Glutamatergic neuron (in vitro differentiated cells): ENCODE data around the gene POLRMT. TPM values are rescaled to one million over a fixed set of nuclear protein-coding genes. Genes with fewer than 3 reads are reported as not detected.
"Not testable (repeated sequence)": the region's sequence is repeated elsewhere in the genome, so short reads cannot be mapped to it uniquely, and the experiment has no call there.

ENCODE experiments used
- DNase-seq: peaks from one replicate; pipeline ENCODE4 v3.0.0; 2022
- H3K27ac Mint-ChIP-seq: one replicate; pipeline ENCODE4 v1.8.0; 2020; ENCODE audit warnings: mild to moderate bottlenecking, mixed read lengths, inconsistent platforms; ENCODE audit not compliant: unreplicated experiment
- H3K27me3 Mint-ChIP-seq: one replicate; pipeline ENCODE4 v1.8.0; 2020; ENCODE audit warnings: mild to moderate bottlenecking, moderate library complexity, mixed read lengths, inconsistent platforms; ENCODE audit not compliant: unreplicated experiment
- H3K36me3 Mint-ChIP-seq: one replicate; pipeline ENCODE4 v1.8.0; 2020; ENCODE audit warnings: mild to moderate bottlenecking, mixed read lengths, inconsistent platforms; ENCODE audit not compliant: unreplicated experiment
- H3K4me1 Mint-ChIP-seq: one replicate; pipeline ENCODE4 v1.8.0; 2020; ENCODE audit warnings: mild to moderate bottlenecking, low read depth, mixed read lengths, inconsistent platforms; ENCODE audit not compliant: unreplicated experiment
- H3K4me3 Mint-ChIP-seq: one replicate; pipeline ENCODE4 v1.8.0; 2020; ENCODE audit warnings: mild to moderate bottlenecking, mixed read lengths, inconsistent platforms; ENCODE audit not compliant: unreplicated experiment
- H3K9me3 Mint-ChIP-seq: one replicate; pipeline ENCODE4 v1.8.0; 2020; ENCODE audit warnings: mild to moderate bottlenecking, moderate library complexity, mixed read lengths, inconsistent platforms; ENCODE audit not compliant: unreplicated experiment
- CTCF ChIP-seq: fragments of 200-600 bp; sonication (generic); IDR thresholded peaks from one replicate; pipeline ENCODE4 v1.5.0; 2021; ENCODE audit not compliant: partially characterized antibody, unreplicated experiment
- total RNA-seq: library from RNA; stranded (reverse); fragmentation: NEBNext Ultra II Directional; extraction: Animal tissue kit (Norgen Biotek cat#: 25700); gene quantifications from one replicate; pipeline ENCODE4 v1.2.1, GENCODE V29; 2021; ENCODE audit not compliant: unreplicated experiment

The POLRMT gene
- total RNA-seq, 1 donor from 2014 or later = 79.9 TPM

GRCh38 chr19:676339-677105, 43.2 kb upstream of the POLRMT start, which contains the start of gene FSTL3:
Gene FSTL3 (plus strand): TSS chr19:676392. CDS start chr19:676424, 32 bp downstream.
- Mint-ChIP-seq H3K27me3 (peaks cover 14% of the 10 kb centered on the region), H3K27ac (peak within 1 kb of the TSS; percentile 85), H3K9me3 (peaks cover 9% of the 10 kb centered on the region), H3K4me1 (peaks cover 5% of the 10 kb centered on the region), H3K4me3 (peak within 1 kb of the TSS; percentile 77), H3K36me3 (no peaks in the 10 kb centered on the region)
- DNase-seq = no peak
- no peak for TF ChIP-seq CTCF

GRCh38 chr19:676007-676338, 42.6 kb upstream of the POLRMT start:
- Mint-ChIP-seq H3K36me3 (no peaks in the 10 kb centered on the region), H3K27ac (no peak overlapping the region), H3K4me1 (peaks cover 5% of the 10 kb centered on the region), H3K27me3 (peaks cover 14% of the 10 kb centered on the region), H3K4me3 (peak overlapping the region; percentile 36), H3K9me3 (peaks cover 9% of the 10 kb centered on the region)
- no peak for DNase-seq
- TF ChIP-seq CTCF = no peak

GRCh38 chr19:674282-675151, 41.2 kb upstream of the POLRMT start:
- no peak for DNase-seq
- peaks cover 7% of the 10 kb centered on the region for H3K9me3 Mint-ChIP-seq
- peaks cover 11% of the 10 kb centered on the region for H3K27me3 Mint-ChIP-seq
- no peak overlapping the region for H3K27ac Mint-ChIP-seq
- no peak overlapping the region for H3K4me3 Mint-ChIP-seq
- no peaks in the 10 kb centered on the region for H3K36me3 Mint-ChIP-seq
- TF ChIP-seq CTCF = no peak
- peaks cover 5% of the 10 kb centered on the region for H3K4me1 Mint-ChIP-seq

GRCh38 chr19:670609-671075, 37.3 kb upstream of the POLRMT start:
- peaks cover 5% of the 10 kb centered on the region for H3K36me3 Mint-ChIP-seq
- no peak overlapping the region for H3K27ac Mint-ChIP-seq
- H3K4me1 Mint-ChIP-seq = peaks cover 5% of the 10 kb centered on the region
- H3K27me3 Mint-ChIP-seq = peaks cover 9% of the 10 kb centered on the region
- TF ChIP-seq CTCF = peak; percentile 21
- H3K4me3 Mint-ChIP-seq = no peak overlapping the region
- H3K9me3 Mint-ChIP-seq = peaks cover 13% of the 10 kb centered on the region
- no peak for DNase-seq

- H3K27me3 Mint-ChIP-seq, H3K4me1 Mint-ChIP-seq, H3K36me3 Mint-ChIP-seq, DNase-seq, H3K4me3 Mint-ChIP-seq, H3K27ac Mint-ChIP-seq: not testable (repeated sequence)
- H3K9me3 Mint-ChIP-seq = peaks cover 16% of the 10 kb centered on the region
Measured at GRCh38 chr19:668675-669434, 35.5 kb upstream of the POLRMT start.

GRCh38 chr19:666985-667573, 33.7 kb upstream of the POLRMT start:
- peaks cover 16% of the 10 kb centered on the region for H3K9me3 Mint-ChIP-seq
- H3K27ac Mint-ChIP-seq, H3K4me1 Mint-ChIP-seq, DNase-seq, H3K27me3 Mint-ChIP-seq, H3K36me3 Mint-ChIP-seq, H3K4me3 Mint-ChIP-seq: not testable (repeated sequence)
